K562 (cell line): ENCODE data around the gene NUMB. TPM values are rescaled to one million over a fixed set of nuclear protein-coding genes. Genes with fewer than 3 reads are reported as not detected.
A peak's percentile ranks its signal among the peaks of the same experiment; 100 is the strongest.

ENCODE experiments used
- CAMTA2 ChIP-seq: fragments of 250-450 bp; sonication (Bioruptor Pico); conservative IDR thresholded peaks from 2 replicates; pipeline ENCODE4 v1.5.1; 2022
- ETV5 ChIP-seq: sonication (generic); formaldehyde crosslinking; IDR thresholded peaks from 2 replicates; pipeline ENCODE4 v1.4.0; 2020; ENCODE audit warnings: low read depth, mild to moderate bottlenecking, missing genetic modification reagents
- ETV6 ChIP-seq, 3 experiments: fragments of 150-350 bp in 1 of 3; sonication (generic) in 1 of 3; formaldehyde crosslinking in 1 of 3; IDR thresholded peaks; 2 replicates each; pipeline versions ENCODE4 v1.6.1 to v1.8.0; 2014 to 2022; ENCODE audit warnings: borderline replicate concordance in 2 of 3, low read depth in 2 of 3, antibody characterized with exemption in 1 of 3, low read length in 1 of 3, mild to moderate bottlenecking in 1 of 3, missing genetic modification reagents in 1 of 3
- FOXJ3 ChIP-seq: sonication (generic); formaldehyde crosslinking; IDR thresholded peaks from 2 replicates; pipeline ENCODE4 v1.4.0; 2020; ENCODE audit warnings: mild to moderate bottlenecking, missing genetic modification reagents
- KDM2B ChIP-seq: fragments of 250-450 bp; sonication (Bioruptor Pico); IDR thresholded peaks from 2 replicates; pipeline ENCODE4 v1.8.0; 2021; ENCODE audit warnings: mild to moderate bottlenecking, moderate library complexity
- NBN ChIP-seq: fragments of 450-650 bp; IDR thresholded peaks from 2 replicates; pipeline ENCODE4 v1.6.1; 2016; ENCODE audit warnings: low read depth, mild to moderate bottlenecking
- OTX1 ChIP-seq: fragments of 450-650 bp; formaldehyde crosslinking; IDR thresholded peaks from 2 replicates; pipeline ENCODE4 v1.4.0; 2022; ENCODE audit warnings: mild to moderate bottlenecking
- RAD51 ChIP-seq: fragments of 450-650 bp; IDR thresholded peaks from 2 replicates; pipeline ENCODE4 v1.7.1; 2016; ENCODE audit warnings: low read depth, mild to moderate bottlenecking, borderline replicate concordance
- RB1 ChIP-seq: fragments of 450-650 bp; IDR thresholded peaks from 2 replicates; pipeline ENCODE4 v1.6.1; 2017; ENCODE audit warnings: low read depth, mild to moderate bottlenecking
- RBM14 ChIP-seq: fragments of 200-400 bp; formaldehyde crosslinking; IDR thresholded peaks from 2 replicates; pipeline ENCODE4 v1.6.1; 2018; ENCODE audit warnings: low read depth, mild to moderate bottlenecking, low read length, moderate library complexity, borderline replicate concordance; ENCODE audit not compliant: insufficient read depth
- RFX1 ChIP-seq: fragments of 450-650 bp; IDR thresholded peaks from 2 replicates; pipeline ENCODE4 v1.6.1; 2016; ENCODE audit warnings: mild to moderate bottlenecking, moderate library complexity
- SRSF1 ChIP-seq: fragments of 200-400 bp; formaldehyde crosslinking; IDR thresholded peaks from 2 replicates; pipeline ENCODE4 v1.6.1; 2017; ENCODE audit warnings: mild to moderate bottlenecking, low read depth, low read length, moderate library complexity
- TBP ChIP-seq: optimal IDR thresholded peaks from 2 replicates; pipeline ENCODE3; 2011; ENCODE audit warnings: low read depth, low read length, improper control_type of control experiment
- ZBED1 ChIP-seq: IDR thresholded peaks from 2 replicates; pipeline ENCODE4 v1.6.1; 2014
- ZFPM2 ChIP-seq: fragments of 250-450 bp; sonication (Bioruptor Pico); IDR thresholded peaks from 2 replicates; pipeline ENCODE4 v1.5.1; 2022; ENCODE audit warnings: mild to moderate bottlenecking
- ZKSCAN8 ChIP-seq: fragments of 200-800 bp; sonication (Bioruptor generic); IDR thresholded peaks from 2 replicates; pipeline ENCODE4 v1.6.1; 2016; ENCODE audit warnings: missing genetic modification characterization, missing compliant biosample characterization
- ZNF253 ChIP-seq: fragments of 250-450 bp; sonication (Bioruptor Pico); conservative IDR thresholded peaks from 2 replicates; pipeline ENCODE4 v1.6.1; 2021; ENCODE audit warnings: mild to moderate bottlenecking
- ZNF347 ChIP-seq: fragments of 450-650 bp; formaldehyde crosslinking; IDR thresholded peaks from 2 replicates; pipeline ENCODE4 v1.4.0; 2020; ENCODE audit warnings: low read depth, mild to moderate bottlenecking, moderate library complexity
- ZSCAN29 ChIP-seq: fragments of 450-650 bp; IDR thresholded peaks from 2 replicates; pipeline ENCODE4 v1.6.1; 2017
- ZSCAN32 ChIP-seq: fragments of 450-650 bp; formaldehyde crosslinking; IDR thresholded peaks from 2 replicates; pipeline ENCODE4 v1.4.0; 2020; ENCODE audit warnings: mild to moderate bottlenecking, moderate library complexity
- polyA plus RNA-seq, 8 experiments: library from polyadenylated mRNA; depleted of rRNA in 4 of 8; stranded (reverse) in 5 of 8; unstranded in 3 of 8; fragments of >200 nt; fragmentation: Nextera tagmentation in 2 of 8; fragmentation: Illumina TruSeq in 1 of 8; extraction: Ambion mirVana in 2 of 8; extraction: Trizol in 1 of 8; gene quantifications; 2 replicates each; pipeline versions ENCODE4 v1.2.1 to v1.2.3, GENCODE V29; 2011 to 2014; ENCODE audit warnings: inconsistent platforms in 1 of 8, missing spikeins in 1 of 8
- total RNA-seq, 7 experiments: library from RNA; depleted of rRNA in 6 of 7; stranded (reverse); fragments of >200 nt in 6 of 7; fragmentation: Illumina TruSeq in 2 of 7; extraction: Trizol in 2 of 7; gene quantifications; 2 replicates each; pipeline versions ENCODE4 v1.2.1 to v1.2.3, GENCODE V29; 2011 to 2021; ENCODE audit warnings: low replicate concordance in 1 of 7
- TF ChIP-seq, protein P1 (sequence below): fragments of 450-650 bp; IDR thresholded peaks from 2 replicates; pipeline ENCODE4 v1.7.0; 2016; ENCODE audit warnings: borderline replicate concordance
- TF ChIP-seq, protein P2 (sequence below): sonication (generic); formaldehyde crosslinking; IDR thresholded peaks from 2 replicates; pipeline ENCODE4 v1.8.0; 2022; ENCODE audit warnings: missing genetic modification reagents, mild to moderate bottlenecking, moderate library complexity, borderline replicate concordance
- TF ChIP-seq, protein P3 (sequence below): sonication (generic); formaldehyde crosslinking; IDR thresholded peaks from 2 replicates; pipeline ENCODE4 v1.8.0; 2022; ENCODE audit warnings: mild to moderate bottlenecking, low read depth, missing genetic modification reagents
- TF ChIP-seq, protein P4 (sequence below): conservative IDR thresholded peaks from 2 replicates; pipeline ENCODE4 v1.6.1; 2011; ENCODE audit warnings: low read depth, mild to moderate bottlenecking, low read length; ENCODE audit not compliant: control insufficient read depth

Gene NUMB
- total and polyA plus RNA-seq, 9 of the 15 experiments (the other 6 are each of a cell fraction or from before 2014, with no cell fraction given): 13.5 to 54.0 (median 32.3) TPM

DNA sequence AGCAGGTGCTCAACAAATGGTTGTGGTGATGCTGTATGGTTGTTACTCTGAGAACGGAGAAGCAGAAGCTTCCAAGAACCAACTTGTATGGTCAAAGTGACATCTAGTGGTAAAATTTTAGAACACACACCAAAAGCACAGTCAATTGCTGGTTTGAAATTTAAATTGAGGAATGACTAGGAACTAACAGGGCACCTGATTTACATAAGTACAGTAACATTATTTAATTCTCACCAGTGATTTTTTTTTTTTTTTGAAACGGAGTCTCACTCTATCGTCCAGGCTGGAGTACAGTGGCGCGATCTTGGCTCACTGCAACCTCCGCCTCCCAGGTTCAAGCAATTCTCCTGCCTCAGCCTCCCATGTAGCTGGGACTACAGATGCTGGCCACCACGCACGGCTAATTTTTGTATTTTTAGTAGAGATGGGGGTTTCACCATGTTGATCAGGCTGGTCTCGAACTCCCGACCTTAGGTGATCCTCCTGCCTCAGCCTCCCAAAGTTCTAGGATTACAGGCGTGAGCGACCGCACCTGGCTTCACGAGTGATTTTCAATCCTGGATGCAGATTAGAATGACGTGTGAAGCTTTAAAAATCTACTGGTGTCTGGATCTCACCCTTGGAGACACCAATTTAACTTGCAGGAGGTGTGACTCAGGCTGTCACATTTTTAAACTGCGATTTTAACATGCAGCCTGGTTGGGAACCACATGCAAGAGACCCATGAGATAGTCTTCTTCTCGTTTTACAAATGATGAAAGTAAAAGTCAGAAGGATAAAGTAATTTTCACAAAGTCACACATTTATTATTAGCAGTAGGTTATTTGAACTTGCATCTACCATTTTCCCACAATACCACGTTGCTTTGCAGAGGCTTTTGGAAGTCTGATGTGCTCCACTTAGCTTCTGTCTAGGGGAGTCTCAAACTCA, 14.1 kb upstream of the NUMB start (continued):
- no peak for TF ChIP-seq ETV5
- no peak for TF ChIP-seq ETV6 (IDR thresholded peaks at IDR 0.05; ENCODE audit: borderline replicate concordance in 1 of 2, low read depth in 2 of 2, low read length in 1 of 2)
- TF ChIP-seq ETV6 (CRISPR knock-in tag; IDR thresholded peaks at IDR 0.05; ENCODE audit: borderline replicate concordance): no peak
- TF ChIP-seq RFX1: no peak
- TF ChIP-seq, protein P1, sequence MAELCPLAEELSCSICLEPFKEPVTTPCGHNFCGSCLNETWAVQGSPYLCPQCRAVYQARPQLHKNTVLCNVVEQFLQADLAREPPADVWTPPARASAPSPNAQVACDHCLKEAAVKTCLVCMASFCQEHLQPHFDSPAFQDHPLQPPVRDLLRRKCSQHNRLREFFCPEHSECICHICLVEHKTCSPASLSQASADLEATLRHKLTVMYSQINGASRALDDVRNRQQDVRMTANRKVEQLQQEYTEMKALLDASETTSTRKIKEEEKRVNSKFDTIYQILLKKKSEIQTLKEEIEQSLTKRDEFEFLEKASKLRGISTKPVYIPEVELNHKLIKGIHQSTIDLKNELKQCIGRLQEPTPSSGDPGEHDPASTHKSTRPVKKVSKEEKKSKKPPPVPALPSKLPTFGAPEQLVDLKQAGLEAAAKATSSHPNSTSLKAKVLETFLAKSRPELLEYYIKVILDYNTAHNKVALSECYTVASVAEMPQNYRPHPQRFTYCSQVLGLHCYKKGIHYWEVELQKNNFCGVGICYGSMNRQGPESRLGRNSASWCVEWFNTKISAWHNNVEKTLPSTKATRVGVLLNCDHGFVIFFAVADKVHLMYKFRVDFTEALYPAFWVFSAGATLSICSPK: no peak
- TF ChIP-seq, protein P2, sequence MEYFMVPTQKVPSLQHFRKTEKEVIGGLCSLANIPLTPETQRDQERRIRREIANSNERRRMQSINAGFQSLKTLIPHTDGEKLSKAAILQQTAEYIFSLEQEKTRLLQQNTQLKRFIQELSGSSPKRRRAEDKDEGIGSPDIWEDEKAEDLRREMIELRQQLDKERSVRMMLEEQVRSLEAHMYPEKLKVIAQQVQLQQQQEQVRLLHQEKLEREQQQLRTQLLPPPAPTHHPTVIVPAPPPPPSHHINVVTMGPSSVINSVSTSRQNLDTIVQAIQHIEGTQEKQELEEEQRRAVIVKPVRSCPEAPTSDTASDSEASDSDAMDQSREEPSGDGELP (CRISPR knock-in tag): no peak
- TF ChIP-seq ZSCAN29: no peak
- no peak for TF ChIP-seq TBP
- TF ChIP-seq FOXJ3 (CRISPR knock-in tag): no peak
- TF ChIP-seq KDM2B (CRISPR knock-in tag): no peak
- peak; percentile 64; the same call in 1 of the 2 replicates for TF ChIP-seq RB1
- TF ChIP-seq, protein P3, sequence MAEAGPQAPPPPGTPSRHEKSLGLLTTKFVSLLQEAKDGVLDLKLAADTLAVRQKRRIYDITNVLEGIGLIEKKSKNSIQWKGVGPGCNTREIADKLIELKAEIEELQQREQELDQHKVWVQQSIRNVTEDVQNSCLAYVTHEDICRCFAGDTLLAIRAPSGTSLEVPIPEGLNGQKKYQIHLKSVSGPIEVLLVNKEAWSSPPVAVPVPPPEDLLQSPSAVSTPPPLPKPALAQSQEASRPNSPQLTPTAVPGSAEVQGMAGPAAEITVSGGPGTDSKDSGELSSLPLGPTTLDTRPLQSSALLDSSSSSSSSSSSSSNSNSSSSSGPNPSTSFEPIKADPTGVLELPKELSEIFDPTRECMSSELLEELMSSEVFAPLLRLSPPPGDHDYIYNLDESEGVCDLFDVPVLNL (CRISPR knock-in tag): no peak
- TF ChIP-seq SRSF1: no peak
- no peak for TF ChIP-seq CAMTA2
- TF ChIP-seq ZNF347: no peak
- no peak for TF ChIP-seq ZNF253 (CRISPR knock-in tag)
- no peak for TF ChIP-seq RBM14
- TF ChIP-seq ZSCAN32 (CRISPR knock-in tag): no peak
- TF ChIP-seq ZFPM2 (CRISPR knock-in tag): no peak
- no peak for TF ChIP-seq NBN
- no peak for TF ChIP-seq ZBED1
- TF ChIP-seq RAD51: no peak
- no peak for TF ChIP-seq OTX1 (CRISPR knock-in tag)
- peak; percentile 93 for TF ChIP-seq ZKSCAN8 (CRISPR knock-in tag)
- TF ChIP-seq, protein P4, sequence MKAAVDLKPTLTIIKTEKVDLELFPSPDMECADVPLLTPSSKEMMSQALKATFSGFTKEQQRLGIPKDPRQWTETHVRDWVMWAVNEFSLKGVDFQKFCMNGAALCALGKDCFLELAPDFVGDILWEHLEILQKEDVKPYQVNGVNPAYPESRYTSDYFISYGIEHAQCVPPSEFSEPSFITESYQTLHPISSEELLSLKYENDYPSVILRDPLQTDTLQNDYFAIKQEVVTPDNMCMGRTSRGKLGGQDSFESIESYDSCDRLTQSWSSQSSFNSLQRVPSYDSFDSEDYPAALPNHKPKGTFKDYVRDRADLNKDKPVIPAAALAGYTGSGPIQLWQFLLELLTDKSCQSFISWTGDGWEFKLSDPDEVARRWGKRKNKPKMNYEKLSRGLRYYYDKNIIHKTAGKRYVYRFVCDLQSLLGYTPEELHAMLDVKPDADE: no peak
